PC-3 (cell line): ENCODE measurements around the gene SLC17A7. TPM values are rescaled to one million over a fixed set of nuclear protein-coding genes. Genes with fewer than 3 reads are reported as not detected.

ENCODE experiments used
- ATAC-seq: fragments of 200-7000 bp; cut with Tn5 transposase; 2 replicates; pipeline ENCODE4 v1.9.1; 2020; ENCODE audit warnings: mild to moderate bottlenecking, moderate library complexity
- BruUV-seq: library from RNA; stranded (reverse); fragments of 400-500 nt; replicated peaks from 2 replicates; lab custom pipeline; 2021; lab: Mats Ljungman, UMichigan
- CTCF ChIA-PET: fragments of 300-600 bp; sonication (Branson Sonifier 250); formaldehyde crosslinking; loops from one replicate; lab custom pipeline; 2022; ENCODE audit warnings: antibody characterized with exemption; lab: Charles Lee
- POLR2A ChIA-PET: fragments of 300-600 bp; sonication (Branson Sonifier 250); formaldehyde crosslinking; loops from one replicate; lab custom pipeline; 2022; ENCODE audit warnings: antibody characterized with exemption; ENCODE audit not compliant: unreplicated experiment; lab: Charles Lee
- DNase-seq: peaks from one replicate; pipeline ENCODE4 v3.0.0-alpha.2; 2015
- H2AFZ ChIP-seq: fragments of 300-600 bp; sonication (generic); 2 replicates; pipeline ENCODE4 v1.6.0; 2016; ENCODE audit warnings: antibody characterized with exemption, low read length
- H3F3A ChIP-seq: fragments of 300-600 bp; sonication (generic); one replicate; pipeline ENCODE4 v1.6.0; 2017; ENCODE audit warnings: antibody characterized with exemption, low read length, control low read depth, mild to moderate bottlenecking; ENCODE audit not compliant: unreplicated experiment
- H3K27ac ChIP-seq: fragments of 300-600 bp; sonication (generic); 2 replicates; pipeline ENCODE4 v1.5.1; 2016; ENCODE audit warnings: mild to moderate bottlenecking, low read length
- H3K27me3 ChIP-seq: fragments of 300-600 bp; sonication (generic); 2 replicates; pipeline ENCODE4 v1.6.1; 2016; ENCODE audit warnings: low read length, mixed read lengths
- H3K36me3 ChIP-seq: fragments of 300-600 bp; sonication (generic); 2 replicates; pipeline ENCODE4 v1.6.1; 2016; ENCODE audit warnings: low read depth, mixed run types, low read length, mixed read lengths
- H3K4me1 ChIP-seq: fragments of 300-600 bp; sonication (generic); 2 replicates; pipeline ENCODE4 v1.5.1; 2016; ENCODE audit warnings: low read length; ENCODE audit not compliant: insufficient read depth
- H3K4me2 ChIP-seq: fragments of 300-600 bp; sonication (generic); 2 replicates; pipeline ENCODE4 v1.6.0; 2016; ENCODE audit warnings: low read length
- H3K4me3 ChIP-seq: fragments of 300-600 bp; sonication (generic); 2 replicates; pipeline ENCODE4 v1.5.1; 2016; ENCODE audit warnings: mild to moderate bottlenecking, low read length, mixed read lengths
- H3K79me2 ChIP-seq: fragments of 300-600 bp; sonication (generic); 2 replicates; pipeline ENCODE4 v1.6.1; 2017; ENCODE audit warnings: low read length, mixed read lengths
- H3K9ac ChIP-seq: fragments of 300-600 bp; sonication (generic); 2 replicates; pipeline ENCODE4 v1.6.0; 2016; ENCODE audit warnings: mild to moderate bottlenecking, low read length
- H3K9me2 ChIP-seq: fragments of 300-600 bp; sonication (generic); replicated peaks from 2 replicates; pipeline ENCODE4 v1.6.1; 2016; ENCODE audit warnings: mixed run types, low read length, mixed read lengths
- H3K9me3 ChIP-seq: fragments of 300-600 bp; sonication (generic); 2 replicates; pipeline ENCODE4 v1.6.1; 2016; ENCODE audit warnings: low read length, mixed read lengths
- H4K20me1 ChIP-seq: fragments of 300-600 bp; sonication (generic); 2 replicates; pipeline ENCODE4 v1.6.1; 2016; ENCODE audit warnings: low read length, mixed read lengths
- CTCF ChIP-seq: fragments of 300-600 bp; sonication (generic); conservative IDR thresholded peaks from 2 replicates; pipeline ENCODE4 v1.5.1; 2017; ENCODE audit warnings: antibody characterized with exemption, low read depth, mild to moderate bottlenecking, low read length
- EZH2 ChIP-seq: fragments of 300-600 bp; sonication (generic); IDR thresholded peaks from one replicate; pipeline ENCODE4 v1.6.1; 2017; ENCODE audit warnings: antibody characterized with exemption, mild to moderate bottlenecking, low read length; ENCODE audit not compliant: unreplicated experiment
- EZH2phosphoT487 ChIP-seq: fragments of 300-600 bp; sonication (generic); IDR thresholded peaks from 2 replicates; pipeline ENCODE4 v1.6.1; 2018; ENCODE audit warnings: mild to moderate bottlenecking, antibody characterized with exemption, low read length, borderline replicate concordance
- intact Hi-C: fragments of 100-400 bp; cut with micrococcal nuclease; formaldehyde crosslinking; loops from 2 replicates; pipeline ENCODE4 v1.9.0; 2023
- total RNA-seq: library from RNA; depleted of rRNA; stranded (reverse); fragments of >200 nt; gene quantifications from 2 replicates; pipeline ENCODE4 v1.2.3, GENCODE V29; 2014

Gene SLC17A7
- total RNA-seq, 1 experiment from 2014 or later, result 0.11 TPM

GRCh38 chr19:49431330-49431749, 10.0 kb downstream of the SLC17A7 start:
- H3K27me3 ChIP-seq, result peaks cover 29% of the 10 kb centered on the region
- H3K4me1 ChIP-seq, result 0 out of 2 replicates have a peak, but pooled peaks cover 8% of the 10 kb centered on the region
- no peak overlapping the region for H2AFZ ChIP-seq
- TF ChIP-seq EZH2phosphoT487, result no peak
- no peak for TF ChIP-seq CTCF
- TF ChIP-seq EZH2, result no peak
- no peaks in the 10 kb centered on the region for H3K9me3 ChIP-seq
- H3K79me2 ChIP-seq, result no peaks in the 10 kb centered on the region
- POLR2A ChIA-PET, result no interaction called here
- intact Hi-C loops, result no loop called here
- CTCF ChIA-PET, result no interaction called here
- H3K4me2 ChIP-seq, result no peak overlapping the region
- no peak overlapping the region for H3K9ac ChIP-seq
- BruUV-seq, result no TSS peak
- H3K27ac ChIP-seq, result no peak overlapping the region
- no peak for ATAC-seq
- no peak for DNase-seq
- H4K20me1 ChIP-seq, result no peaks in the 10 kb centered on the region
- H3F3A ChIP-seq, result no peaks in the 10 kb centered on the region
- H3K36me3 ChIP-seq, result no peaks in the 10 kb centered on the region
- H3K9me2 ChIP-seq, result no peaks in the 10 kb centered on the region
- H3K4me3 ChIP-seq, result no peak overlapping the region

- no peak overlapping the region for H3K4me2 ChIP-seq
- H3K9ac ChIP-seq, result no peak overlapping the region
- no peak overlapping the region for H3K4me3 ChIP-seq
- no peak overlapping the region for H2AFZ ChIP-seq
- no peaks in the 10 kb centered on the region for H3F3A ChIP-seq
- H3K4me1 ChIP-seq, result 0 out of 2 replicates have a peak, but pooled peaks cover 8% of the 10 kb centered on the region
- H3K9me3 ChIP-seq, result no peaks in the 10 kb centered on the region
- TF ChIP-seq EZH2, result no peak
- peak; percentile 46; the same call in 1 of the 2 replicates for TF ChIP-seq CTCF
- CTCF ChIA-PET, result no interaction called here
- H4K20me1 ChIP-seq, result no peaks in the 10 kb centered on the region
- H3K27ac ChIP-seq, result no peak overlapping the region
- no peaks in the 10 kb centered on the region for H3K36me3 ChIP-seq
- intact Hi-C loops, result no loop called here
- POLR2A ChIA-PET, result no interaction called here
- DNase-seq, result no peak
- no TSS peak for BruUV-seq
- no peaks in the 10 kb centered on the region for H3K79me2 ChIP-seq
- no peak for ATAC-seq
- peaks cover 31% of the 10 kb centered on the region for H3K27me3 ChIP-seq
- H3K9me2 ChIP-seq, result no peaks in the 10 kb centered on the region
Observed at GRCh38 chr19:49430678-49431329, 10.5 kb downstream of the SLC17A7 start.

- ATAC-seq (no peak), DNase-seq (no peak)
- Histone ChIP-seq H4K20me1 (no peaks in the 10 kb centered on the region), H3K27ac (no peak overlapping the region), H2AFZ (no peak overlapping the region), H3K9me3 (no peaks in the 10 kb centered on the region), H3K9me2 (no peaks in the 10 kb centered on the region), H3K4me1 (0 out of 2 replicates have a peak, but pooled peaks cover 8% of the 10 kb centered on the region), H3K27me3 (peaks cover 36% of the 10 kb centered on the region), H3K4me3 (no peak overlapping the region), H3F3A (no peaks in the 10 kb centered on the region), H3K4me2 (no peak overlapping the region), H3K36me3 (no peaks in the 10 kb centered on the region), H3K79me2 (no peaks in the 10 kb centered on the region), H3K9ac (no peak overlapping the region)
- intact Hi-C loops, result no loop called here
- no peak for TF ChIP-seq EZH2
- no peak for TF ChIP-seq EZH2phosphoT487
- no peak for TF ChIP-seq CTCF
- POLR2A ChIA-PET, result no interaction called here
- CTCF ChIA-PET, result no interaction called here
- no TSS peak for BruUV-seq
Observed at GRCh38 chr19:49430172-49430677, 11.1 kb downstream of the SLC17A7 start.
